Psoas muscle (tissue), 8 donors: ENCODE results near the gene ELK4. TPM values are rescaled to one million over a fixed set of nuclear protein-coding genes. Genes with fewer than 3 reads are reported as not detected.

Experiments used
- ATAC-seq, 4 donors: fragments of 200-7000 bp; cut with Tn5 transposase; one replicate each; pipeline ENCODE4 v1.9.1; 2020; ENCODE audit warnings: moderate library complexity in 3 of 4, mild to moderate bottlenecking in 2 of 4
- DNase-seq, 2 donors: peaks; one replicate each; pipeline ENCODE4 v3.0.0-alpha.2; 2020
- H3K27ac ChIP-seq: fragments of 200-600 bp; one replicate; pipeline ENCODE4 v1.8.0; 2022
- H3K27me3 ChIP-seq, 3 donors: fragments of 200-600 bp in 1 of 3; one replicate each; pipeline versions ENCODE4 v1.6.1 to v1.8.0; 2013 to 2022; ENCODE audit warnings: low read length in 2 of 3, mild to moderate bottlenecking in 2 of 3, moderate library complexity in 1 of 3; ENCODE audit not compliant: insufficient read depth in 3 of 3
- H3K36me3 ChIP-seq, 2 donors: fragments of 200-600 bp in 1 of 2; one replicate each; pipeline versions ENCODE4 v1.6.1 to v1.8.0; 2013 to 2022; ENCODE audit warnings: low read depth in 1 of 2, mild to moderate bottlenecking in 1 of 2, moderate library complexity in 1 of 2; ENCODE audit not compliant: insufficient read depth in 1 of 2
- H3K4me1 ChIP-seq: fragments of 200-600 bp; one replicate; pipeline ENCODE4 v1.8.0; 2022
- H3K4me3 ChIP-seq: fragments of 200-600 bp; one replicate; pipeline ENCODE4 v1.8.0; 2022; ENCODE audit warnings: mild to moderate bottlenecking
- H3K9me3 ChIP-seq: fragments of 200-600 bp; one replicate; pipeline ENCODE4 v1.8.0; 2022
- whole genome bisulfite sequencing, 3 donors: extraction: QIAGEN DNeasy Blood & Tissue Kit; methylation state at CpG; one replicate each; pipeline versions ENCODE4 v1.1.6 to v1.1.7; 2013; 5-methylcytosine and 5-hydroxymethylcytosine counted together
- intact Hi-C, 2 donors: fragments of 100-400 bp; cut with DNase I; formaldehyde crosslinking; loops; one replicate each; pipeline versions ENCODE4 v1.11.0 to v1.14.2; 2022
- polyA plus RNA-seq, 3 donors: library from polyadenylated mRNA; stranded (reverse); fragments of 200-250 nt; gene quantifications; one replicate each; pipeline ENCODE4 v1.2.3, GENCODE V29; 2013
- total RNA-seq, 4 donors: library from RNA; stranded (reverse); fragmentation: NEBNext Ultra II Directional in 2 of 4; extraction: Animal tissue kit (Norgen Biotek cat#: 25700) in 2 of 4; gene quantifications; one replicate each; pipeline versions ENCODE4 v1.2.1 to v1.2.4, GENCODE V29; 2021 to 2023
- TF ChIP-seq, protein P1 (sequence below): fragments of 200-600 bp; IDR thresholded peaks from one replicate; pipeline ENCODE4 v1.8.0; 2022; ENCODE audit warnings: antibody characterized with exemption
- donor health status: healthy with polysubstance abuse.
- donor health status: DM: no; HTN: no; CAD: no; lungs with moderate emphysema.
- donor health status: Bipolar disorder and iron deficiency.
- donor health status: healthy.
- donor health status: DM: yes; HTN: yes; CAD: no.
- donor health status: DM: no; HTN: no; CAD: no.
- donor health status: DM: no; HTN: no; CAD: no.
- donor health status: DM: yes; HTN: yes; CAD: no.

Gene ELK4
- total and polyA plus RNA-seq, 7 donors, result 5.5 to 67.8 (median 34.4) TPM

DNA sequence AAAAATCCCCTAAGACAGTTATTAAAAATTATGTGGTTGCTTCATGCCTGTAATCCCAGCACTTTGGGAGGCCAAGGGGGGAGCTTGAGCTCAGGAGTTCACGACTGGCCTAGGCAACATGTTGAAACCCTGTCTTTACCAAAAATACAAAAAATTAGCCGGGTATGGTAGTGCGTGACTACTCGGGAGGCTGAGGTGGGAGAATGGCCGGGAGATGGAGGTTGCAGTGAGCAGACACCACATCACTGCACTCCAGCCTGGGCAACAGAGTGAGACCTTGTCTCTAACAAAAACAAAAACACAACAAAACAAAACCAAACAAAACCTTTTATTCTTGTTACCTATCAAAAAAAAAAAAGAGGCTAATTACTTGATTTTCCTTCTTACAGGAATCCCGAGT is 2.1 kb downstream of the ELK4 start:
- H3K27ac ChIP-seq, result peak overlapping the region; percentile 98

DNA sequence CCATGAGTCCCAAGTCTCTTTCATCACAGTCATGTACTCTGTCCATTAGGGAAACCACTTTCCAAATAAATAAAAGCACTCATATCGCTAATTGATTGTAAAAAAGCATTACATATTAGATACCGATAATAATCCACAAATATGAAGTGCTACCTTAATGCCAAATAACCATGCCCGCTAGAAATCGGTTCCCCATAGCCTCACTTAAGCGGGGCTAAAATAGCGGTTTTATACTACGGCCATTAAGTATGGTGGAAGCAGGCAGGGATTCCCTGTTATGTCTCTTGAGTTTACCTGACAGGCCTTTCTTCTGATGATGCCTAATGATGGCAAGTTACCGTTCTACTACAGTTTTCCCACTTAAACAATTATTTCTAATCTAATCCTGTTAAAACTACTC is 3.9 kb downstream of the ELK4 start:
- H3K4me1 ChIP-seq, result peaks cover 40% of the 10 kb centered on the region
- TF ChIP-seq, protein P1, sequence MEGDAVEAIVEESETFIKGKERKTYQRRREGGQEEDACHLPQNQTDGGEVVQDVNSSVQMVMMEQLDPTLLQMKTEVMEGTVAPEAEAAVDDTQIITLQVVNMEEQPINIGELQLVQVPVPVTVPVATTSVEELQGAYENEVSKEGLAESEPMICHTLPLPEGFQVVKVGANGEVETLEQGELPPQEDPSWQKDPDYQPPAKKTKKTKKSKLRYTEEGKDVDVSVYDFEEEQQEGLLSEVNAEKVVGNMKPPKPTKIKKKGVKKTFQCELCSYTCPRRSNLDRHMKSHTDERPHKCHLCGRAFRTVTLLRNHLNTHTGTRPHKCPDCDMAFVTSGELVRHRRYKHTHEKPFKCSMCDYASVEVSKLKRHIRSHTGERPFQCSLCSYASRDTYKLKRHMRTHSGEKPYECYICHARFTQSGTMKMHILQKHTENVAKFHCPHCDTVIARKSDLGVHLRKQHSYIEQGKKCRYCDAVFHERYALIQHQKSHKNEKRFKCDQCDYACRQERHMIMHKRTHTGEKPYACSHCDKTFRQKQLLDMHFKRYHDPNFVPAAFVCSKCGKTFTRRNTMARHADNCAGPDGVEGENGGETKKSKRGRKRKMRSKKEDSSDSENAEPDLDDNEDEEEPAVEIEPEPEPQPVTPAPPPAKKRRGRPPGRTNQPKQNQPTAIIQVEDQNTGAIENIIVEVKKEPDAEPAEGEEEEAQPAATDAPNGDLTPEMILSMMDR, result no peak
- H3K27ac ChIP-seq, result no peak overlapping the region
- no peaks in the 10 kb centered on the region for H3K9me3 ChIP-seq
- ATAC-seq, result no peak
- no peak overlapping the region for H3K4me3 ChIP-seq
- no peak for DNase-seq
- intact Hi-C loops, result no loop called here
- WGBS, 3 donors, result 92 to 97% (median 93%) methylated on average over 8 of the region's 8 CpGs
- H3K36me3 ChIP-seq, result peaks cover 0 to 18% of the 10 kb centered on the region in 2 donors
- H3K27me3 ChIP-seq, result no peaks in the 10 kb centered on the region

More for the DNA sequence above, 2.1 kb downstream of the ELK4 start:
- Histone ChIP-seq H3K27me3 (no peaks in the 10 kb centered on the region), H3K4me3 (peak overlapping the region; percentile 80), H3K9me3 (no peaks in the 10 kb centered on the region), H3K4me1 (peaks cover 42% of the 10 kb centered on the region), H3K36me3 (peaks cover 0 to 5% of the 10 kb centered on the region in 2 donors)
- WGBS, 3 donors, result 67 to 71% (median 71%) methylated on average over 6 of the region's 6 CpGs
- TF ChIP-seq, protein P1, result no peak
- ATAC-seq (no peak), DNase-seq (no peak)
- intact Hi-C loops, result loop anchor here (5.0 kb wide), 1 partner anchor 37 kb away; no protein-coding TSS in a partner anchor

DNA sequence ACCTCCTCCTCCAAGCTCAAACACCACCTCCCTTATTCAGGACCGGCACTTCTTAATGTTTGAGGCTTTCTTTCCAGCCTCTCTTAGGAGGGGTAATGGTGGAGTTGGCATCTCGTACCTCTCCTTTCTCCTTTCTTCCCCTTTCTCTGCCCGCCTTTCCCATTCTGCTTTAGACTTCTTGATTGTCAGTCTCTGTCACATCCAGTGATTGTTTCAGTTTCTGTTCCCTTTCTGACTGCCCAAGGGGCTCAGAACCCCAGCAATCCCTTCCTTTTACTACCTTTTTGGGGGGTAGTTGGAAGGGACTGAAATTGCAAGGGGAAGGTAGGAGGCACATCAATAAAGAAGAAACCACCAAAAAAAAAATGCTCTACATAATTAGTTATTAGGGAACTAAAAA is 5.6 kb downstream of the ELK4 start:
- DNase-seq (no peak), ATAC-seq (no peak)
- TF ChIP-seq, protein P1, result no peak
- H3K9me3 ChIP-seq, result no peaks in the 10 kb centered on the region
- intact Hi-C loops, result no loop called here
- no peak overlapping the region for H3K4me3 ChIP-seq
- H3K36me3 ChIP-seq, result peaks cover 0 to 36% of the 10 kb centered on the region in 2 donors
- WGBS, 3 donors, result 88 to 98% (median 90%) methylated on average over 3 of the region's 3 CpGs
- no peak overlapping the region for H3K27ac ChIP-seq
- H3K4me1 ChIP-seq, result peaks cover 33% of the 10 kb centered on the region
- no peaks in the 10 kb centered on the region for H3K27me3 ChIP-seq

DNA sequence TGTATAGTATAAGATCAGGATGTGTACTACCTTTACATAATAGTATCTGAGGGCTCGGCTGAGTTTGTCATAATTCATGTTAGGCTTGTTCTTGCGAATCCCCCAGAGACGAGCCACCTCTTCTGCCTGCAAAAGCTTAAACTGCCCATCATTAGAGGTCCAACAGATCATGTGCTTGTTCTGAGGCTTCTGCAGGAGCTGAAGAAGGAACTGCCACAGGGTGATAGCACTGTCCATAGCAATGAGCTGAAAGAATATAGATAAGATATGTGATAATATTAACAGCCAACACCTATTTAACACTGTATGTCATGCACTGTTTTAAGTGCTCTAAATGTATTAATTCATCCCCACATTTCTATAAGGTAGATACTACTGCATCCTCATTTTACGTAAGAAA is 8.2 kb downstream of the ELK4 start:
- H3K9me3 ChIP-seq, result no peaks in the 10 kb centered on the region
- DNase-seq (no peak), ATAC-seq (no peak)
- intact Hi-C loops, result no loop called here
- 80 to 91% (median 87%) methylated on average over 4 of the region's 4 CpGs for WGBS, 3 donors
- H3K27ac ChIP-seq, result no peak overlapping the region
- no peaks in the 10 kb centered on the region for H3K27me3 ChIP-seq
- TF ChIP-seq, protein P1, result no peak
- peaks cover 3 to 59% of the 10 kb centered on the region in 2 donors for H3K36me3 ChIP-seq
- H3K4me3 ChIP-seq, result no peak overlapping the region
- peaks cover 15% of the 10 kb centered on the region for H3K4me1 ChIP-seq

DNA sequence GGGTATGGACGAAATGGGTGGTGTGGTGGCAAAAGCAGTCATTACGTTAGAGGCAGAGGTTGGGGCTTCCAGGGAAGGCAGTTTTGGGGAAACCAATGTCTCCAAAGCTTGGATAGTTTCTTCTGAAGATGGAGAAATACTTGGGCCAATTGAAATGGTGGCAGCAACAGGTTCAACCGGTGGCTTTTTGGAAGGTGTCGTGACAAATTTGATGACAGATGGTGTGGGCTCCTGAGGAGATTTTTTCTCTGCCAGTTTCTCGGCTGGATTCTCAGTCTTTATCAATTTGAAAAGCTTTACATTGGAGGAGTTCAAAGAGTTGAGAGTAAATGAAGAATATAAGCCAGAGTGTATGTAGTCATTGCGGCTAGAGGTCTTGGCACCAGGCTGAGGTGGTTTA is 11.5 kb downstream of the ELK4 start:
- intact Hi-C loops, result no loop called here

More for the DNA sequence above, 11.5 kb downstream of the ELK4 start:
- Histone ChIP-seq H3K36me3 (peaks cover 3 to 88% of the 10 kb centered on the region in 2 donors), H3K27me3 (no peaks in the 10 kb centered on the region), H3K4me3 (no peak overlapping the region), H3K4me1 (peaks cover 9% of the 10 kb centered on the region), H3K9me3 (no peaks in the 10 kb centered on the region), H3K27ac (no peak overlapping the region)
- no peak for ATAC-seq
- 82 to 93% (median 84%) methylated on average over 6 of the region's 6 CpGs for WGBS, 3 donors
- TF ChIP-seq, protein P1, result no peak
- no peak for DNase-seq
